Measurements from ENCODE around the gene TRIM25. TPM values are rescaled to one million over a fixed set of nuclear protein-coding genes. Genes with fewer than 3 reads are reported as not detected.

The TRIM25 gene, protein sequence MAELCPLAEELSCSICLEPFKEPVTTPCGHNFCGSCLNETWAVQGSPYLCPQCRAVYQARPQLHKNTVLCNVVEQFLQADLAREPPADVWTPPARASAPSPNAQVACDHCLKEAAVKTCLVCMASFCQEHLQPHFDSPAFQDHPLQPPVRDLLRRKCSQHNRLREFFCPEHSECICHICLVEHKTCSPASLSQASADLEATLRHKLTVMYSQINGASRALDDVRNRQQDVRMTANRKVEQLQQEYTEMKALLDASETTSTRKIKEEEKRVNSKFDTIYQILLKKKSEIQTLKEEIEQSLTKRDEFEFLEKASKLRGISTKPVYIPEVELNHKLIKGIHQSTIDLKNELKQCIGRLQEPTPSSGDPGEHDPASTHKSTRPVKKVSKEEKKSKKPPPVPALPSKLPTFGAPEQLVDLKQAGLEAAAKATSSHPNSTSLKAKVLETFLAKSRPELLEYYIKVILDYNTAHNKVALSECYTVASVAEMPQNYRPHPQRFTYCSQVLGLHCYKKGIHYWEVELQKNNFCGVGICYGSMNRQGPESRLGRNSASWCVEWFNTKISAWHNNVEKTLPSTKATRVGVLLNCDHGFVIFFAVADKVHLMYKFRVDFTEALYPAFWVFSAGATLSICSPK
- 5.1 TPM for total RNA-seq

DNA sequence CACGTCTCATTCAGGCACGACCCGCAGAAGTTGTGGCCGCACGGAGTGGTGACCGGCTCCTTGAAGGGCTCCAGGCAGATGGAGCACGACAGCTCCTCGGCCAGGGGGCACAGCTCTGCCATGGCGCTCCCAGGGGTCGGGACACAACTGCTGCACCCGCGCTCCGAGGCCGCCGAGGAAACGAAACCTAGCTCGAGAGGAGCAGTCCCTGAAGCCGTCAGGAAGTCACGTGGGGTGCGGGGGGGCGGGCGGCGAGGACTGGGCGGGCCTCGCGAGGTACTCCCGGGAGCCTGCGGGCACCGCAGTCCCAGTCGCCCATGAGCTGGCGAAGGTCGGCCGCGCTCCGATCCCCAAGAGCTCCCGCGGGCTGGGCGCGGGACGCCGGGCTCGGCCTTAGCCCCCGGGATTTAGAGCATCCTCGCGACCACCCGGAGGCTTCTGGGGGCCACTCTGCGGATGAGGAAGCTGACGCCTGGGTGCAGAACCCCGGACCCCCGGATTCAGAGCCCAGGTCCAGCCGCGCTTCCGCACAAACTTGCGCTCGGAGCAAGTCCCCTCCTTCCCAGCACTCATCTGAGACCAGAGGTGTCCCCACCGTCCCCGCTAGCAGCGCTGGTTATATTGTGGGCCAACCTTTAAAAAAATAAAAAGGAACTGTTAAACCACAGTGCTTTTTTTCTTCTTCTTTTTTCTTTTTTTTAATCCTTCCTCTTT, at the start of gene TRIM25:
TRIM25 (minus strand) TSS at position 183 of the 714 bp plus-strand sequence; CDS start at position 122, 61 bp downstream.

DNA sequence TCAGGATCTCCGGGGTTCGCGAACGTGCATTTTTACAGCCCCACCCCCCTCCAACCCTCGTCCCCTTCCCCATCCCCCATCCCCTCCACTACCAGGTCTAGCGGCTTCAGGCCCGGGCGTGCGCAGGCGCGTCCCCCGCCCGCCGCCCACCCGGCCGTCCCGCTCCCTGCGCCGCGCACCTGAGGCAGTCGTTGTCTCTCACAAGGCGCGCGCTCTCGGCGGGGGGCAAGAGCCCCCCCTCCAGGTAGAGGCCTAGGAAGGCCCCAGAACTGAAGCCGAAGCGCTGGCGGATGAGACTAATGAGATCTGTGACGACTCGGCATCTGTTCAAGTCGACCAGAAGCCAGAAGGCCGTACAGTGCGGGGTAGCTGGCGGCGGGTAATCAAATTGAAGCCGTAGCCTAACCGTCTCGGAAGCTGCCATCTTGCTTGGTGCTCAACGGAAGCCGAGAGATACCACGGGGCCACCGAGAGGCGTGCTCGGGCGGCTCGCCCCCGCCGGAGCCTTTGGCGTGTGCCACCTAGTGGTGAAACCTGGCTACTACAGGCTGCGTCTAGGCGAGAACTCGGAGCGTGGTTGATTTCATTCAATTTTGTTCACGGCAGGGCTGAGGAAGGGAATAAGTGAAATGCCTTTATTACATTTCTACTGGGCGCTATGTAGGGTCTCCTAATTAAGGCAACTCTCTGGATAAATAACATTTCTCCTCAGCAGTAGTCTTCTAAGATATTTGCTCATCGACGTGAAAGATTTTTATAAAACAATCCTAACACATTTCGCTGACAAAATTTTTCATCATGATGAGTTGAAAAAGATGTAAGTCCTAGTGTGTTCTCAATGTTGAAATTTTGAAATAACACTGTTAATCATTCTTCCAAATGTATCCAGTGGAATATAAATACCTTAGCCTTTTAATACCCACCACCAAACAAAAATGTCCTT, 47.0 kb upstream of the TRIM25 start, which contains the start of gene COIL:
COIL (minus strand) TSS at position 455 of the 943 bp plus-strand sequence; CDS start at position 424, 31 bp downstream.

Small RNA genes within 50 kb of the gene (small RNA-seq; reads per million reads assigned to genes)
- not detected for gene AC015912.2
- gene RNU6-1158P = not detected

Other genes with a start within 250 kb of the TRIM25 start
- gene C17orf67, start 80.1 kb downstream of the TRIM25 start, total RNA-seq = 3.2 TPM
- 36.4 TPM for gene DGKE, start 79.9 kb downstream of the TRIM25 start, total RNA-seq
- 23.3 TPM for gene COIL, start 47.0 kb upstream of the TRIM25 start, total RNA-seq
- gene SCPEP1, start 64.1 kb upstream of the TRIM25 start, total RNA-seq = 10.8 TPM
- 29.8 TPM for gene AKAP1, start 171.2 kb upstream of the TRIM25 start, total RNA-seq